Activated naive CD4-positive, alpha-beta T cell treated with anti-CD3 and anti-CD28 coated beads, Interleukin-2, amount 10 ng/mL, durations not matched to agents 7 days and 5 days (primary cell): ENCODE results near the gene YJEFN3.

Experiments
- CTCF ChIA-PET: fragments of 350-600 bp; sonication (Branson Sonifier 250); formaldehyde crosslinking; loops from one replicate; lab custom pipeline; 2021; ENCODE audit warnings: antibody characterized with exemption; lab: Charles Lee
- DNase-seq: peaks from one replicate; pipeline ENCODE4 v3.0.0-alpha.2; 2020
- H3K27ac Mint-ChIP-seq: one replicate; pipeline ENCODE4 v1.8.0; 2021; ENCODE audit warnings: mild to moderate bottlenecking, moderate library complexity, mixed read lengths
- H3K27me3 Mint-ChIP-seq: one replicate; pipeline ENCODE4 v1.8.0; 2021; ENCODE audit warnings: mild to moderate bottlenecking, mixed read lengths
- H3K36me3 Mint-ChIP-seq: one replicate; pipeline ENCODE4 v1.8.0; 2021; ENCODE audit warnings: mixed read lengths
- H3K4me1 Mint-ChIP-seq: one replicate; pipeline ENCODE4 v1.8.0; 2021; ENCODE audit warnings: mixed read lengths
- H3K4me3 Mint-ChIP-seq: one replicate; pipeline ENCODE4 v1.8.0; 2021; ENCODE audit warnings: mild to moderate bottlenecking, moderate library complexity, mixed read lengths
- H3K9me3 Mint-ChIP-seq: one replicate; pipeline ENCODE4 v1.8.0; 2021; ENCODE audit warnings: mixed read lengths

YJEFN3 gene

GRCh38 chr19:19524053-19524452 is 4.7 kb upstream of the YJEFN3 start:
- peaks cover 46% of the 10 kb centered on the region for H3K36me3 Mint-ChIP-seq

GRCh38 chr19:19525611-19526380 is 2.9 kb upstream of the YJEFN3 start:
- Mint-ChIP-seq H3K4me3 (no peak overlapping the region), H3K36me3 (peaks cover 32% of the 10 kb centered on the region), H3K27ac (no peak overlapping the region), H3K27me3 (no peaks in the 10 kb centered on the region), H3K4me1 (peaks cover 15% of the 10 kb centered on the region), H3K9me3 (no peaks in the 10 kb centered on the region)
- CTCF ChIA-PET = interaction anchor here (1.2 kb wide), 1 partner anchor 10 kb away, joined by 3 read pairs; no protein-coding TSS in a partner anchor
- no peak for DNase-seq

More at GRCh38 chr19:19524053-19524452, 4.7 kb upstream of the YJEFN3 start:
- no peak overlapping the region for H3K4me3 Mint-ChIP-seq
- no peaks in the 10 kb centered on the region for H3K27me3 Mint-ChIP-seq
- CTCF ChIA-PET = interaction anchor here (1.1 kb wide), 1 partner anchor 8 kb away, joined by 3 read pairs; no protein-coding TSS in a partner anchor
- H3K27ac Mint-ChIP-seq = no peak overlapping the region
- no peaks in the 10 kb centered on the region for H3K9me3 Mint-ChIP-seq
- DNase-seq = no peak
- H3K4me1 Mint-ChIP-seq = peaks cover 26% of the 10 kb centered on the region

GRCh38 chr19:19526581-19527370 is 1.9 kb upstream of the YJEFN3 start:
- peaks cover 29% of the 10 kb centered on the region for H3K36me3 Mint-ChIP-seq
- H3K4me1 Mint-ChIP-seq = peaks cover 12% of the 10 kb centered on the region
- no peak overlapping the region for H3K27ac Mint-ChIP-seq
- no peak overlapping the region for H3K4me3 Mint-ChIP-seq
- H3K9me3 Mint-ChIP-seq = no peaks in the 10 kb centered on the region
- H3K27me3 Mint-ChIP-seq = no peaks in the 10 kb centered on the region
- CTCF ChIA-PET = no interaction called here
- no peak for DNase-seq

- CTCF ChIA-PET = no interaction called here
- no peaks in the 10 kb centered on the region for H3K9me3 Mint-ChIP-seq
- peaks cover 15% of the 10 kb centered on the region for H3K4me1 Mint-ChIP-seq
- no peak for DNase-seq
- H3K4me3 Mint-ChIP-seq = no peak overlapping the region
- H3K36me3 Mint-ChIP-seq = peaks cover 31% of the 10 kb centered on the region
- H3K27ac Mint-ChIP-seq = no peak overlapping the region
- no peaks in the 10 kb centered on the region for H3K27me3 Mint-ChIP-seq
Measured at GRCh38 chr19:19527371-19527656, 1.4 kb upstream of the YJEFN3 start.

- DNase-seq = no peak
- Mint-ChIP-seq H3K9me3 (no peaks in the 10 kb centered on the region), H3K27me3 (no peaks in the 10 kb centered on the region), H3K4me1 (peaks cover 13% of the 10 kb centered on the region), H3K27ac (no peak overlapping the region), H3K4me3 (no peak overlapping the region), H3K36me3 (peaks cover 29% of the 10 kb centered on the region)
- CTCF ChIA-PET = no interaction called here
Measured at GRCh38 chr19:19527674-19528625, 761 bp upstream of the YJEFN3 start.

GRCh38 chr19:19529783-19530422 is 1.2 kb downstream of the YJEFN3 start:
- CTCF ChIA-PET = interaction anchor here (1.2 kb wide), 2 partner anchors 115 to 134 kb away, joined by 3 read pairs; partner anchors contain the start of gene ATP13A1
- peaks cover 11% of the 10 kb centered on the region for H3K4me1 Mint-ChIP-seq
- H3K36me3 Mint-ChIP-seq = peaks cover 21% of the 10 kb centered on the region
- no peak overlapping the region for H3K4me3 Mint-ChIP-seq
- DNase-seq = no peak
- no peaks in the 10 kb centered on the region for H3K27me3 Mint-ChIP-seq
- H3K27ac Mint-ChIP-seq = no peak overlapping the region
- no peaks in the 10 kb centered on the region for H3K9me3 Mint-ChIP-seq

- no peak for DNase-seq
- Mint-ChIP-seq H3K36me3 (peaks cover 21% of the 10 kb centered on the region), H3K9me3 (no peaks in the 10 kb centered on the region), H3K27ac (peak overlapping the region; percentile 77), H3K4me3 (no peak overlapping the region), H3K27me3 (no peaks in the 10 kb centered on the region), H3K4me1 (peaks cover 11% of the 10 kb centered on the region)
- CTCF ChIA-PET = interaction anchor here (1.2 to 3.0 kb wide), 2 partner anchors 23 to 114 kb away, joined by 3 to 32 read pairs; no protein-coding TSS in a partner anchor
Measured at GRCh38 chr19:19530423-19530804, 1.7 kb downstream of the YJEFN3 start.

- H3K27me3 Mint-ChIP-seq = no peaks in the 10 kb centered on the region
- no peak overlapping the region for H3K4me3 Mint-ChIP-seq
- DNase-seq = no peak
- H3K9me3 Mint-ChIP-seq = no peaks in the 10 kb centered on the region
- peak overlapping the region; percentile 77 for H3K27ac Mint-ChIP-seq
- H3K4me1 Mint-ChIP-seq = peaks cover 11% of the 10 kb centered on the region
- H3K36me3 Mint-ChIP-seq = peaks cover 21% of the 10 kb centered on the region
- CTCF ChIA-PET = interaction anchor here (1.0 to 3.0 kb wide), 5 partner anchors 23 to 119 kb away, joined by 3 to 38 read pairs (median 5); partner anchors contain the start of gene GMIP
Measured at GRCh38 chr19:19530889-19531288, 2.2 kb downstream of the YJEFN3 start.

GRCh38 chr19:19531951-19532805 is 3.5 kb downstream of the YJEFN3 start:
- Mint-ChIP-seq H3K36me3 (peaks cover 14% of the 10 kb centered on the region), H3K4me1 (peaks cover 12% of the 10 kb centered on the region), H3K27ac (peak overlapping the region; percentile 53), H3K4me3 (no peak overlapping the region), H3K27me3 (peaks cover 12% of the 10 kb centered on the region), H3K9me3 (no peaks in the 10 kb centered on the region)
- peak; percentile 89 for DNase-seq
- CTCF ChIA-PET = interaction anchor here (0.7 to 3.0 kb wide), 24 partner anchors 9 to 428 kb away, joined by 3 to 38 read pairs (median 3); partner anchors contain the start of genes GMIP, NDUFA13 and TSSK6

- H3K27ac Mint-ChIP-seq = no peak overlapping the region
- no peak overlapping the region for H3K4me3 Mint-ChIP-seq
- H3K4me1 Mint-ChIP-seq = peaks cover 16% of the 10 kb centered on the region
- peaks cover 21% of the 10 kb centered on the region for H3K27me3 Mint-ChIP-seq
- no peaks in the 10 kb centered on the region for H3K9me3 Mint-ChIP-seq
- CTCF ChIA-PET = interaction anchor here (0.7 to 3.0 kb wide), 19 partner anchors 8 to 427 kb away, joined by 3 to 38 read pairs (median 3); partner anchors contain the start of genes GMIP, NDUFA13 and TSSK6
- no peak for DNase-seq
- peaks cover 9% of the 10 kb centered on the region for H3K36me3 Mint-ChIP-seq
Measured at GRCh38 chr19:19532806-19533701, 4.3 kb downstream of the YJEFN3 start.

GRCh38 chr19:19533841-19534240 is 5.1 kb downstream of the YJEFN3 start:
- no peak for DNase-seq
- peaks cover 5% of the 10 kb centered on the region for H3K36me3 Mint-ChIP-seq
- peaks cover 22% of the 10 kb centered on the region for H3K4me1 Mint-ChIP-seq
- H3K27me3 Mint-ChIP-seq = peaks cover 29% of the 10 kb centered on the region
- H3K9me3 Mint-ChIP-seq = no peaks in the 10 kb centered on the region
- no peak overlapping the region for H3K27ac Mint-ChIP-seq
- H3K4me3 Mint-ChIP-seq = no peak overlapping the region
- CTCF ChIA-PET = no interaction called here
